ENCODE data around the gene GRIA4.
"Not testable (repeated sequence)": the region's sequence is repeated elsewhere in the genome, so short reads cannot be mapped to it uniquely, and the experiment has no call there.

Gene GRIA4

DNA sequence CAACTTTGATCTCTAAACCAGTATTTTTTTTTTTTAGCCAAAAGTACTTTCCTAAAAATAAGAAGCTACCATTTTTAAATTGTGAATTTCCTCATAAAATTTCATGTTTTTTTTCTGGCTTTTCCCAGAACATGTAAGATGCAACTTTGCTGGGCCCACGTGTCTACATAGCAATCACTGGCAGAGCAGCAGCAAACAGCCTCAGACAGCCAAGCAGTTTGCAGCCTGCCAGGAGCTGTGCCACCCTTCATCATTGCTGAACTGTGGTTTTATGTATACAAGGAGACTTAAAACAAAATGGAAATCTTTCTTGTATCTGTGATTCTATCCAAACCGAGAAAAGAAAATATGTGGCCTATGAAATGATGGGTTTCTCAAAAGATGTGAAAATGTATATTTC lies 110.2 kb downstream of the GRIA4 start:
- no peak for DNase-seq

GRCh38 chr11:105723269-105723668 lies 113.4 kb downstream of the GRIA4 start:
- DNase-seq, result no peak

DNA sequence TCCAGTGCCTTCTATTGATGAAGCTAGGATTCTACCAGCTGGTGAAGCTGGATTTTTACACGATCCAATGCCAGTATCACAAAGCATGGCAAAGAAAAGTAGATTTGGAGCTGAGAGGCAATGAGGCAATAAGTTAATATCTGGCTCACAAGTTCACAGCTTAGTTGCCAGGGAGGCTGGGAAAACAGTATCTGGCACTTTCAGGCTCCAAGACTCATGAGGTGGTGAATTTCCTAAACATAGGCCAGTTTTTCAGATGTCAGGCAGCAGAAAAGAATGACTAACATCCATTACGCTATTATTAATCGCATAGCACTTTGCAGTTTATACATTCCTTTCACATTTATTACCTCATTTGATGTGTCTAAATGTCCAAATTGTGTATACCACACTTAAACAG lies 122.7 kb downstream of the GRIA4 start:
- peak; percentile 1 for DNase-seq

- no peak for DNase-seq
These were observed 124.6 kb downstream of the GRIA4 start for GRCh38 chr11:105734426-105734825.

- no peak for DNase-seq
These were observed 128.4 kb downstream of the GRIA4 start for GRCh38 chr11:105738251-105738650.

DNA sequence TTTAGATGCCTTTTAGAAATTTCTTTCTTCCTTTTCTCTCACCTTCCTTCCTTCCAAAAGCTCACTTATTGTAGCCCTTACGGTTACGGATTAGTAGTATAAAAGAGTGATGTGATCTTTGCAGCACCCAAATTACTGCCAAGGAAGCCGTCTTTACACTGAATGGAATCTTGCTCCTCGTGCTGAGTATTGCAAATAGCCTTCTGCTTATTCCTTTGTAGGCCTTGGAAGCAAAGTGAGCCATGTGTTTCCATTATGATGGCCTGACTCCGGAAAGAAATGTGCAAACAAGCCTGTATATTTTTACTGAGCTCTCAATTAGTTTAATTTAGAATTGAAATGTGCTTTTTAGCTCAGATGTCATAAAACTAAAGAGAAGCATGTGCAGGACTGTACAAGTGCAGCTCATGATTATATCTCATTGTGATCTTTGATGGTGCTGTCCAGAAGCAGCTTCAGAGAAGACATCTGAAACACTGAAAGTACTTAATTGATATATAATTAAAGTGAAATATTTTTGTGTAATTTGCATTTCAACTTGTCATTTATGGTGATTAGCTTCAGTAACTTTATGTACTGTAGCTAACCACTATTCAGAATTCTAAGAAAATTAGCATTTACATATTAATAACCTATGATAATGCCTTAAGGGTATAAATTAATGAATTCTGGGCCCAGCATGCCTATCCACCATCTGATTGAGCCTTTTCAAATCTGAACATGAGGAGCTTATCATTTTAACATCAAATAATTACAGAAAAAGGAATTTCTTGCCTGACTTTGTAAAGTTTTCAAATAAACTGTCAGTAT lies 129.3 kb downstream of the GRIA4 start:
- DNase-seq, result no peak

DNA sequence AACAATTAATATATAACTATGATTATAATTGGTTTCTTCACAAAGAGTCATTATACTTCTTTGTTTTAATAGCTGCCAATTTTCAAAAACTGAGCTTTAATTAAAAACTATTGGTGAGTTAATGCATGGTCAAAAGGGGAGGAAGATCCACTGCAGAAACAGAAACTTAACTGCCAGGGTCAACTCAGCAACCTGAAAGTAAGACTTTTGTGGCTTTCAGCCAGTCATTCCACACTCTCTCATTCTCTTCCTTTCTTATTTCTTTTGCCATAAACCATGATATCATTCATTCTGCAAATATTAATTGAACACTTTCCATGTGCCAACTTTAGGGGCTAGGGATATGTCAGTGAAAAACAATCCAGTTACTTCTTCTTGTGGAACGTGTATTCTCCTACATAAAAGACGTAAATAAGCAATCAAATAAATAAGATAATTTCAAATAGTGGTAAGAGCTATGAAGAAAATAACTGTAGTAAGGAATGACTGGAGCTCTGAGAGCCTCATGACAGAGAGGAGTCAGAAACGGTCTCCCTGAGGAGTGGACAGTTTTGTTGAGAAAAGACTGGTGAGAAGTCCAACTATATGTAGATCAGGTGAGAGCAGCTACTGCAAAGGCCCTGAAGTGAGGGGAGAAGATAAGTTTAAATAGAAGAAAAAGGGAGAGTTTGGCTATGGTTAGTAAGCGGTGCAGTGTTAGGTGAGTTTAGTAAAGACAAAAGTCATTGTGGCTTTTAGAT lies 130.5 kb downstream of the GRIA4 start:
- DNase-seq, result no peak

- no peak for DNase-seq
These were observed 131.7 kb downstream of the GRIA4 start for GRCh38 chr11:105741488-105742020.

DNA sequence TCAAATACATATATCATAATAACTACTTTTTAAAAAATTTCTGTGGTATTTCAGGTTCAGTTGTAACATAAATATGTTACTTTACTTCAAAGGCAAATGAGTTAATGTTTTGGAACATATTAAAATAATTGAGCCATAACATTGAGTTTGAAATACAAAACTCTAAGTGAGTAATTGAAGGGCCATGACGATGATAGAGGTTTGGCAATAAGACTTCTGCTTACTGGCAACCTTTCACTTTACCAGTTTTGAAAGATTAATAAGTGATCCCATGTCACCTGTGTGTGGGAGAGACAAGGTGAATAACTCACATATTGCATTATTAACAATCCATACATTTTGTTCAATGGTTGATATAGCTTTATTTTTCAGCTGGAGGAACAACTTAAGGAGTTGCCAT lies 144.4 kb downstream of the GRIA4 start:
- no peak for DNase-seq

- DNase-seq, result no peak
These were observed 144.8 kb downstream of the GRIA4 start for GRCh38 chr11:105754716-105755115.

DNA sequence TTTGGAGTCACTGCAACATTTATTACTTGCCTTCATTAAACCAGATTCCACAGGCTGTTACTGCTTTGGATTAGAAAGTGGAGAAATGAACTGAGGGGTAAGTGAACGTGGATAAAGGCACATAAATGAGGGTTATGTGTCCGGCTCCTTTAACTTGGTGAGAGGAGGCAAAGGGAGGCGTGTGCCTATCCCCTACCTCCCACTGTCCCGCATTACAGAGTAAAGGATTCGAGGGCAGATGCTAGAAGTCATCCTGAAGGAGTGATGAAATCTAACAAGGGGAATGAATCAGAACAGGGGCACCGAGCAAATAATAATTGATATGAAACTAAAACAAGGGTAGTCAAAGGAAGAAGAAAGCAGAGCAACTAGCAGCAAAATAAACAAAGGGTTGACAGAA lies 147.2 kb downstream of the GRIA4 start:
- DNase-seq, result no peak

- DNase-seq, result no peak
These were observed 153.7 kb downstream of the GRIA4 start for GRCh38 chr11:105763594-105763993.

DNA sequence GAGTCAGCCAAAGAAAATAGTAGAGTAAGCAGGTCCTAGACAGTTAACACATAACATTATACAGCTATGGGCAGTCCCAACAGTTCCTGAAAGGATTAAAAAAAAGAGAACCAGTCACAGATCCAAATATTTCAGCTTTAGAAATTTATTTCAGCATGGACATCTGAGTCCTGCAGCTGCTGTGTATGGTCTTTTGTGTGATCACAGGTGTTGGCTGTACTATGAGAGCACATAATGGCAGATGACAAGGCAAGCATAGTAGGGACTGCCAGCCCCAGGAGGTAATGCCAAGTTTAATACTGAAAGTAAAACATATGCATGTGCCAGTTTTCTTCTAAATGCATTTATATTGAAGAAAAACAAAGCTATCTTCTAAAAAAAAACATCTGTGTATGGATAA lies 158.1 kb downstream of the GRIA4 start:
- DNase-seq, result no peak

- DNase-seq, result no peak
These were observed 159.8 kb downstream of the GRIA4 start for GRCh38 chr11:105769627-105770026.

GRCh38 chr11:105773452-105773851 lies 163.6 kb downstream of the GRIA4 start:
- DNase-seq, result not testable (repeated sequence)

GRCh38 chr11:105774899-105775298 lies 165.0 kb downstream of the GRIA4 start:
- DNase-seq, result no peak

DNA sequence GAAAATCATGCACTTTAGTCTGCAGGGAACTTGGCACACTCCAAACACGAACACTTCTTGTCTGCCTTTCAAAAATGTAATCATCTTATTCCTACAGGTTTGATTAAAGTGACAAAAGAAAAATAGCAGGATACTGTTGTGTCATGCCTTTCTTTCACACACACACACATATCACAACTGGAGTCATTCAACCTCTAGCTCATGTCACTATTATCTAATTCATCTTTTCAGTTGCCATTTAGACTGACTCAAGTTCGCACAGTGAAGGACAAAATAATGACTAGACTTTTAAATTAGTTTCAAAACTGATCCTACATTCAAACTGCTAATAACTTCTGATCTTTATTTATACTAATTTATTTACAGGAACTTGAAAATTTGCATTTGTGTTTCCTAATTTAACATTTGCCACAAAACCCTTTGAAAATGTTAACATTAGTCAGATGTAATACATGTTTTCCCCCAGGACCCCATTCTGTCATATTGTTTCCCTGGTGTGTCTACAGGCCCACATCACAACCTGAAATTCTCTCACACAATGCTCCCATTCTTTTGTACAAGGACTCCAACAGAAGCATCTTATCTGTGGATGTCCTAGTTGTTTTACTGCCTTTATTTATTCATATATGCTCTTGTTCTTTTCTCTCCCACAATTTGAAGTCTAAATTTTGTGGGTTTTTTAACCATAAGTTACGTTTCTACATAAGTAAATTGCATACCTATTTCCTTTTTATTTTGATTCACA lies 171.1 kb downstream of the GRIA4 start:
- DNase-seq, result no peak

- no peak for DNase-seq
These were observed 171.9 kb downstream of the GRIA4 start for GRCh38 chr11:105781807-105782206.

- no peak for DNase-seq
These were observed 173.3 kb downstream of the GRIA4 start for GRCh38 chr11:105783216-105783615.

DNA sequence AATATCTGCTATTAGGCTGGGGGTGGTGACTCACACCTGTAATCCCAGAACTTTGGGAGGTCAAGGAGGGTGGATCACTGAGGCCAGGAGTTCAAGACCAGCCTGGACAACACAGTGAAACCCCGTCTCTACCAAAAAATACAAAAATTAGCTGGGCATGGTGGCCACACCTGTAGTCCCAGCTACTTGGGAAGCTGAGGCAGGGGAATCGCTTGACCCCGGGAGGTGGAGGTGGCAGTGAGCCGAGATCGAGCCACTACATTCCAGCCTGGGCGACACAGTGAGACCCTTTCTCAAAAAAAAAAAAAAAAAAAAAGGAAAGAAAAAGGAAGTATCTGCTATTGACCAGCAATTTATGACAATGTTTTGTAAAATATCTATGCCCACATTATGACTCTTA lies 176.0 kb downstream of the GRIA4 start:
- not testable (repeated sequence) for DNase-seq

DNA sequence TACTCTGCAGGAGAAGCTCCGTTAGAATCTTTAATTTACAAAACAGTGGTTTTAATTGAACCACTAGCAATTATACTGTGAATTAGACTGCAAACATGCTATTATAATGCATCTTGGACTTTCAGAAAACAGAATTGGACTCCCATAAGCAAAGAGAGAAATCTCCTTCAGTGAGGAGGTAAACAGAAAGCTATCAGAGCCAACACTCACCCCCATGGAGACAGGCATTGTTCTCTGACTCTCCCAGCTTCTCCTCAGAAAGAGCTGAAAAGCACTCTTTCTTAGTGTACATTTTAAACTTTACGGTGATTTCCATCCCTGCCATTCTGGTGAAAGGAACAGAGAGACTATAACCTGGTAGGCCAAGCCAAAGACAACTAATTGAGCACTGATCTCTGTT lies 176.9 kb downstream of the GRIA4 start:
- DNase-seq, result no peak

- no peak for DNase-seq
These were observed 179.9 kb downstream of the GRIA4 start for GRCh38 chr11:105789579-105790420.

All from NCI-H226 (cell line).